Naive B cell (primary cell): ENCODE results near the gene SLC6A9. TPM values are rescaled to one million over a fixed set of nuclear protein-coding genes. Genes with fewer than 3 reads are reported as not detected.

Source experiments
- ATAC-seq, 2 donors: fragments of 150-1000 bp; cut with Tn5 transposase; 2 replicates each; pipeline ENCODE4 v1.10.0; 2021; ENCODE audit warnings: low read depth in 2 of 2, mild to moderate bottlenecking in 2 of 2, moderate library complexity in 2 of 2
- DNase-seq: peaks from one replicate; pipeline ENCODE4 v3.0.0; 2022
- H3K27ac Mint-ChIP-seq, 6 donors: one replicate each; pipeline ENCODE4 v1.8.0; 2020 to 2022; ENCODE audit warnings: mild to moderate bottlenecking in 6 of 6, mixed read lengths in 6 of 6, moderate library complexity in 5 of 6, inconsistent platforms in 2 of 6
- H3K27me3 Mint-ChIP-seq, 3 donors: one replicate each; pipeline ENCODE4 v1.8.0; 2021 to 2022; ENCODE audit warnings: mixed read lengths in 3 of 3, mild to moderate bottlenecking in 1 of 3
- H3K36me3 Mint-ChIP-seq, 2 donors: one replicate each; pipeline ENCODE4 v1.8.0; 2020 to 2022; ENCODE audit warnings: mixed read lengths in 2 of 2, inconsistent platforms in 1 of 2, mild to moderate bottlenecking in 1 of 2
- H3K4me1 Mint-ChIP-seq, 3 donors: one replicate each; pipeline ENCODE4 v1.8.0; 2020 to 2022; ENCODE audit warnings: mixed read lengths in 3 of 3, inconsistent platforms in 1 of 3, mild to moderate bottlenecking in 1 of 3, moderate library complexity in 1 of 3
- H3K4me3 Mint-ChIP-seq, 8 donors: one replicate each; pipeline ENCODE4 v1.8.0; 2020 to 2022; ENCODE audit warnings: mild to moderate bottlenecking in 8 of 8, mixed read lengths in 8 of 8, moderate library complexity in 8 of 8, inconsistent platforms in 2 of 8
- H3K9me3 Mint-ChIP-seq, 7 donors: one replicate each; pipeline ENCODE4 v1.8.0; 2020 to 2022; ENCODE audit warnings: mixed read lengths in 7 of 7, mild to moderate bottlenecking in 5 of 7, inconsistent platforms in 2 of 7, moderate library complexity in 1 of 7
- polyA plus RNA-seq, 6 donors: library from polyadenylated mRNA; unstranded; fragments of 300-500 nt; fragmentation: Illumina TruSeq; gene quantifications; one replicate each; pipeline ENCODE4 v1.2.3, GENCODE V29; 2021; ENCODE audit warnings: low read depth in 6 of 6

The SLC6A9 gene
- polyA plus RNA-seq, 6 donors from 2014 or later = not detected

- Mint-ChIP-seq H3K4me3 (peak overlapping the region; percentile 79 to 93 (median 88)), H3K27ac (peak overlapping the region in 5 of 6 donors; percentile 0 to 88 (median 76)), H3K4me1 (peaks cover 39 to 49% (median 47%) of the 10 kb centered on the region in 3 donors), H3K27me3 (no peaks in the 10 kb centered on the region), H3K36me3 (peaks cover 8 to 18% of the 10 kb centered on the region in 2 donors), H3K9me3 (no peaks in the 10 kb centered on the region)
- DNase-seq (no peak), ATAC-seq (no peak)
These were observed 51.6 kb downstream of the SLC6A9 start for GRCh38 chr1:43979528-43980254.

GRCh38 chr1:43979261-43979527, 52.1 kb downstream of the SLC6A9 start:
- no peaks in the 10 kb centered on the region for H3K27me3 Mint-ChIP-seq
- peaks cover 42 to 53% (median 49%) of the 10 kb centered on the region in 3 donors for H3K4me1 Mint-ChIP-seq
- H3K9me3 Mint-ChIP-seq = no peaks in the 10 kb centered on the region
- ATAC-seq (no peak), DNase-seq (no peak)
- H3K27ac Mint-ChIP-seq = no peak overlapping the region
- peak overlapping the region in 1 of 8 donors; percentile 81 for H3K4me3 Mint-ChIP-seq
- H3K36me3 Mint-ChIP-seq = peaks cover 8 to 18% of the 10 kb centered on the region in 2 donors

GRCh38 chr1:43978551-43979260, 52.6 kb downstream of the SLC6A9 start, which contains the start of gene B4GALT2:
TSS of gene B4GALT2 (plus strand) at chr1:43979210. CDS start at chr1:43981161, 1,951 bp downstream.
- no peaks in the 10 kb centered on the region for H3K9me3 Mint-ChIP-seq
- peaks cover 47 to 58% (median 54%) of the 10 kb centered on the region in 3 donors for H3K4me1 Mint-ChIP-seq
- no peak for ATAC-seq
- H3K4me3 Mint-ChIP-seq = peak within 1 kb of the TSS; percentile 79 to 97 (median 95)
- no peaks in the 10 kb centered on the region for H3K27me3 Mint-ChIP-seq
- peaks cover 8 to 18% of the 10 kb centered on the region in 2 donors for H3K36me3 Mint-ChIP-seq
- peak within 1 kb of the TSS; percentile 0 to 88 (median 75) for H3K27ac Mint-ChIP-seq
- peak; percentile 25 for DNase-seq

- H3K36me3 Mint-ChIP-seq = peaks cover 8 to 18% of the 10 kb centered on the region in 2 donors
- peak overlapping the region; percentile 68 to 97 (median 95) for H3K4me3 Mint-ChIP-seq
- H3K27ac Mint-ChIP-seq = peak overlapping the region in 2 of 6 donors; percentile 12 to 74
- DNase-seq (no peak), ATAC-seq (no peak)
- peaks cover 51 to 63% (median 59%) of the 10 kb centered on the region in 3 donors for H3K4me1 Mint-ChIP-seq
- no peaks in the 10 kb centered on the region for H3K27me3 Mint-ChIP-seq
- no peaks in the 10 kb centered on the region for H3K9me3 Mint-ChIP-seq
These were observed 53.1 kb downstream of the SLC6A9 start for GRCh38 chr1:43978264-43978550.

GRCh38 chr1:43977376-43978263, 53.6 kb downstream of the SLC6A9 start:
- peak overlapping the region in 3 of 6 donors; percentile 3 to 9 (median 7) for H3K27ac Mint-ChIP-seq
- H3K27me3 Mint-ChIP-seq = no peaks in the 10 kb centered on the region
- no peak for ATAC-seq
- DNase-seq = no peak
- H3K4me1 Mint-ChIP-seq = peaks cover 52 to 64% (median 61%) of the 10 kb centered on the region in 3 donors
- no peaks in the 10 kb centered on the region for H3K9me3 Mint-ChIP-seq
- H3K4me3 Mint-ChIP-seq = peak overlapping the region; percentile 17 to 97 (median 96)
- H3K36me3 Mint-ChIP-seq = peaks cover 8 to 18% of the 10 kb centered on the region in 2 donors

- peak overlapping the region; percentile 17 to 97 (median 96) for H3K4me3 Mint-ChIP-seq
- H3K36me3 Mint-ChIP-seq = peaks cover 8 to 18% of the 10 kb centered on the region in 2 donors
These were observed 54.4 kb downstream of the SLC6A9 start for GRCh38 chr1:43976890-43977289.

GRCh38 chr1:43976045-43976444, 55.2 kb downstream of the SLC6A9 start:
- DNase-seq = no peak
- Mint-ChIP-seq H3K27ac (peak overlapping the region; percentile 22 to 94 (median 77)), H3K4me1 (peaks cover 50 to 68% (median 66%) of the 10 kb centered on the region in 3 donors), H3K4me3 (peak overlapping the region; percentile 94 to 98 (median 96)), H3K27me3 (no peaks in the 10 kb centered on the region), H3K9me3 (no peaks in the 10 kb centered on the region), H3K36me3 (peaks cover 8 to 18% of the 10 kb centered on the region in 2 donors)
- no peak for ATAC-seq

More at GRCh38 chr1:43976890-43977289, 54.4 kb downstream of the SLC6A9 start:
- Mint-ChIP-seq H3K4me1 (peaks cover 50 to 64% (median 61%) of the 10 kb centered on the region in 3 donors), H3K27ac (peak overlapping the region in 4 of 6 donors; percentile 4 to 91 (median 56)), H3K27me3 (no peaks in the 10 kb centered on the region), H3K9me3 (no peaks in the 10 kb centered on the region)
- ATAC-seq = no peak
- no peak for DNase-seq

GRCh38 chr1:43975249-43975961, 55.9 kb downstream of the SLC6A9 start:
- H3K36me3 Mint-ChIP-seq = peaks cover 8 to 18% of the 10 kb centered on the region in 2 donors
- DNase-seq = peak; percentile 45
- H3K27ac Mint-ChIP-seq = peak overlapping the region in 5 of 6 donors; percentile 77 to 97 (median 91)
- peak; percentile 29 to 34 for ATAC-seq
- H3K9me3 Mint-ChIP-seq = no peaks in the 10 kb centered on the region
- peaks cover 49 to 68% (median 68%) of the 10 kb centered on the region in 3 donors for H3K4me1 Mint-ChIP-seq
- H3K4me3 Mint-ChIP-seq = peak overlapping the region; percentile 94 to 98 (median 96)
- no peaks in the 10 kb centered on the region for H3K27me3 Mint-ChIP-seq

GRCh38 chr1:43974443-43975248, 56.6 kb downstream of the SLC6A9 start, which contains the start of gene ATP6V0B:
TSS of gene ATP6V0B (plus strand) at chr1:43974960. CDS start at chr1:43975041, 81 bp downstream.
- Mint-ChIP-seq H3K27ac (peak within 1 kb of the TSS; percentile 62 to 97 (median 88)), H3K36me3 (peaks cover 8 to 18% of the 10 kb centered on the region in 2 donors), H3K4me3 (peak within 1 kb of the TSS; percentile 94 to 98 (median 96)), H3K9me3 (no peaks in the 10 kb centered on the region), H3K27me3 (no peaks in the 10 kb centered on the region), H3K4me1 (peaks cover 53 to 69% (median 69%) of the 10 kb centered on the region in 3 donors)
- DNase-seq = peak; percentile 91
- ATAC-seq = peak; percentile 75 to 78

GRCh38 chr1:43973981-43974442, 57.2 kb downstream of the SLC6A9 start:
- Mint-ChIP-seq H3K27me3 (no peaks in the 10 kb centered on the region), H3K4me3 (peak overlapping the region; percentile 94 to 98 (median 96)), H3K36me3 (peaks cover 8 to 18% of the 10 kb centered on the region in 2 donors), H3K27ac (peak overlapping the region; percentile 62 to 97 (median 84)), H3K4me1 (peaks cover 55 to 74% (median 73%) of the 10 kb centered on the region in 3 donors), H3K9me3 (no peaks in the 10 kb centered on the region)
- DNase-seq = no peak
- no peak for ATAC-seq

GRCh38 chr1:43971336-43971980, 59.8 kb downstream of the SLC6A9 start:
- no peaks in the 10 kb centered on the region for H3K9me3 Mint-ChIP-seq
- peaks cover 0 to 1% of the 10 kb centered on the region in 2 donors for H3K36me3 Mint-ChIP-seq
- no peak for ATAC-seq
- no peak overlapping the region for H3K27ac Mint-ChIP-seq
- no peaks in the 10 kb centered on the region for H3K27me3 Mint-ChIP-seq
- peaks cover 42 to 51% (median 49%) of the 10 kb centered on the region in 3 donors for H3K4me1 Mint-ChIP-seq
- DNase-seq = no peak
- peak overlapping the region; percentile 52 to 98 (median 95) for H3K4me3 Mint-ChIP-seq
